Measurements from ENCODE around the gene FXYD3.

Gene FXYD3

DNA sequence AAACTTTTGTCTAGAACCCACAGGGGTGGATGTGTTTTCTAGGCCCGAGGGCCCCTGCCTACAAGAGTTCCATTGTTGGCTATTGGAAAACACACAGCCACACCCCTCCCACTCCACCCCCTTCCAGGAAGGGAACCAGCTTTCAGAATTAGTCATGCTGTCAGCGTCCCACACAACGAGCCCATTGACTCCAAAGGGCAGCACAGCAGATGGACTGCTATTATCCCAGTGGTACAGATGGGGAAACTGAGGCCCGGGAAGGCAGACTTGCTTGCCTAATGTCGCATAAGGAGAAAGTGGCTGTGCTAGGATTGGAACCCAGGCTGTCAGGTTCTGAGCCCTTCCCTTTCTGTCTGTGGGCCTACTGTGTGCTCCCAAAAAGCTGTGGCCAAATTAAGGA is 8.1 kb upstream of the FXYD3 start:
- DNase-seq: no peak

DNA sequence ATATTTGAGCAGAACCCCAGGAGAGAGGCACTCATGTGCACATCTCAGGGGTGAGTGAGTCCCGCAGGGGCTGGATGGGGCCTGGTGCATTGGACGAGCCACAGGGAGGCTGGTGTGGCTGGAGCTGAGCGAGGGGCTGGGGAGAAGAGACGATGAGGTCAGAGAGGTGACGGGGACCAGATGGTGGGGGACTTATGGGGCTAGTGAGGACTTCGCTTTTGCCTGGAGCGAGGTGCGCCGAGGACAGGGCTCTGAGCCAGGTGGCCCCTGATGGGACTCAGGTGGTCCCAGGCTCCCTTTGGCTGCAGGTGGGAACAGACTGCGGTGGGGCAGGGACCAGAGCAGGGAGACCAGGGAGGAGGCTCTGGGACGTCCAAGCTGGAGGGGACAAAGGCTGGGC is 6.9 kb upstream of the FXYD3 start:
- no peak for DNase-seq

DNA sequence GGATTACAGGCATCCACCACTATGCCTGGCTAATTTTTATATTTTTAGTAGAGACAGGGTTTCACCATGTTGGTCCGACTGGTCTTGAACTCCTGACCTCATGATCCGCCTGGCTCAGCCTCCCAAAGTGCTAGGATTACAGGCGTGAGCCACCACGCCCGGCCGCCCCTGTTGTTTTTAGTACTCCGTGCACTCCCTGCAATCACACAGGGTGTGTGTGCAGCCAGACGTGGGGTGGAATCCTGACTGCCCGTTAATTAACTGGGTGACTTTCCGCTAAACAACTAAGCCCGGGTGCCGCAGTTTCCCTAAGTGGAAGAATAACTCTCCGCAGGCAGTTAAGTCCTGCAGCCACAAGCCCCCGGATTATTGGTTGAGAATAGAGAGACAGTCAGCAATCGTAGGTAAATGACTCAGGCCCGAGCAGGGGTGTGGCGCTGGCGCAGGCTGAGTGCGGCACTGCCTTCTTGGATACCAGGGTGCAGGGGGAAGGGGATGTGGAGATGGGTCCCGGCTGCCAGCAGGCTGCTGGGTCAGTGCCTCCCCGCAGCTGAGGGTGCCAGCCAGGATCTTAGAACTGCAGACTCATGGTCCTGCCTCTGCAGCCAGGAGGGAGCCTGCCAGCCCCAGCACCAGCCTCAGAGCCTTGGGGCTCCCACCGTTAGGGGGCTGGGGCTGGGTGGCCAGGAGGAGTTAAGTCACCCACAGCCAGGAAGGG is 6.1 kb upstream of the FXYD3 start:
- DNase-seq: no peak

DNA sequence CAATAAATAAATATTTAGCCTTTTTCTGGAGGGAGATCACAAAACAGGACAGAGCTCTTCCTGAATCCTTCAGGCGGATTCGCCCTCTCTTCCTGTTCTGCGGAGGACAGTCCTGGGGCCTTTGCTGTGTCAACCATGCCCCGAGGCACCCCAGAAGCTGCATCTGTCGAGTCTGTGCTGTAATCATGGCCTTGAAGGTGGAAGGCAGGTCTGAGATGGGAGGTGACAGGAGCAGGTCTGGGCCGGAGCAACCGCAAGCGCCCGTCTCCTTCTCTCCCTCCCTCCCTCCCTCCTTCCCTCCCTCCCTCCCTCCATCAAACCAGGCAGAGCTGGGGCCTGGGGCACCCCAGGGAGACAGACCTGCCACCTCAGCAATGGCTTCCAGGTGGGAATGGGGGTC is 4.6 kb upstream of the FXYD3 start:
- no peak for DNase-seq

DNA sequence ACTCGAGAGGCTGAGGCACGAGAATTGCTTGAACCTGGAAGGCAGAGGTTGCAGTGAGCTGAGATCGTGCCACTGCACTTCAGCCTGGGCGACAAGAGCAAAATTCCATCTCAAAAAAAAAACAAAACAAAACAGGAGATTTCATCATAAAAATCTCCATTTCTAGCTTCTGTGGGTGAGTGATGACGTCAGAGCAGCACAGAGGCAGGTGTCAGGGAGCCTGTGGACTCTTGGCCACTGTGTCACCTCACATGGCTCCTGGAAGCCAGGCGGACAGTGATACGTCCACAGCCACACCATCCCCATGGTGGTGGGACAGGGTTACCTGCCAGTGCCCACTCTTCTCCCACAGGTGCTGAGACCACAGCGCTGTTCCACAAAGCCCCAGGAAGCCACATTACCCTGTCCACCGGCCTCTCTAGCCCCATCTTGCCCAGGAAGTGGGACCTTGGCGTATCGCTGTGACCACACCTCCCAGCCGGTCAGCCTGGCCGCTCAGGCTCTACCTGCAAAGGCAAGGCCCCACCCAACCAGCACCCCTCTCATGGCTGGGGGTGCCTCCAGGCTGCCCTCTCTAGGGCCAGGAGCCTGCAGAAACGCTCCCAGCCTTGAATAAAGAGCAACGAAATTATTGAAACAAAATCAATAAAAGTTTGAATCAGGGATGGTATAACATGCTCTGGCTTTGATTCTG is 2.5 kb upstream of the FXYD3 start:
- no peak for DNase-seq

DNA sequence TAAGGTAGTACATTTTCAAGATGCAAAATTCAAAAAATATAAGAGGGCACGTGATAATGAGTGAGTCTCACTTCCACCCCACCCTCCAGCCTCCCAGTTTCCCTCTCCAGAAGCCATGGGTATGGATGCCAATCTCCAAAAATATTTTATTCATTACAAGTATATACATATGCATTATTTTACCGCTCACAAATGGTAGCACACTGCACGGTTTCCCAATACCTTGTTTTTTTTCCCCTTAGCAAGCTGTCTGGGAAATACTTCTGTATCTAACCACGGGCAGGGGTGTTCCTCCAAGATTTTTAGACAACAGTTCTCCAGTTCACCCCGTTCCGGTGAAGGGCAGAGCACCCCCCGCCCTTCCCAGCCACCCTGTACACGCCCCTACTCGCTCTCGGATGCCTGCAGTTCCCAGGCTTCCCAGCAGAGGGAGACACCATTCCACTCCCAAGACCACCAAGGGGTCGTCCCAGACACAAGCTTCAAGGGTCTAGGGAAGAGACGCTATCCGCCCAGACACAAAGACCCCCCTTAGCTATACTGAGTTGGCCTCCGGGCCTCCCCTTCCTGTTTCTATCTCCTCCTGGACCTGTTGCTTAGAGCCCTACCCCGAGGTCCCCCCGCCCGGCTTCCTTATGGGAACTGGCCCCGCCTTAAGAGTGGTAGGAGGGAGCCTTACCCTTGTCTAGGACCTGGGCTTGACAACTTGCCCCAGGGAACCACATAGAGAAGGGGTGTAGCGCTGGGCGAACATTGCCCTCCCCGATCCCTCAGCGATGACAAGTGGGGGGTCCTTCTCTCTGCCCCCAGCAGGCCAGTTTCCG is 1.1 kb upstream of the FXYD3 start:
- DNase-seq: peak; percentile 74

DNA sequence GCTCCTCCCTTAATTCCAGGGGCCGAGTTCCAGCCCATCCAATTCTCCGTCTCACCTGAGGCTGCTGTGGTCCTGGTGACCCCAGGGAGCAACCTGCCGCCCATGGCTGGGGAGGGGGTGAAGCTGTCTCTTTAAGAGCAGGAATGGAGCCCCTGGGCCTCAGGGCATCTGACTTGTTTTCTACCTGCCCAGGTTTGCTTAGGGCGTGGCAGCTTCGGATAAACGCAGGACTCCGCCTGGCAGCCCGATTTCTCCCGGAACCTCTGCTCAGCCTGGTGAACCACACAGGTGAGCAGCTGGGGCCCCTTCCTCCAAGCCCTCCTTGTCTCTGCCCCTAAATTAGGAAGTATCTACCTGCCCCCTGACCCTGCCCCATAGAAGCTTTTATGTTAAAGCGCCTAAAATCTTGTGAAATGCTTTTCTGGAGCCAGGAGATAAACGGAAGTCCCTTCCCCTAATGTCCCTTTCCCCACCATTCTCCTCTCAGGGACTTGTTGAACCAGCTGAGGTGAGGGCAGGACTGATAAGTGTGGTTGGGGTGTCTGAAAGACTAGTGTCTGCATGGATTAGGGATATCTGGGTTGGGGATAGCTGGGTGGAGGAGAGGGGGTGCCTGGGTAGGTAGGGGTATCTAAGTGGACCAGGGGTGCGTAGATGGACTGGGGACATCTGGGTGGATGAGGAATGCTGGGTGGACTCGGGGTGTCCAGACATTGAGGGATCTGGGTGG is 614 bp downstream of the FXYD3 start:
- no peak for DNase-seq

DNA sequence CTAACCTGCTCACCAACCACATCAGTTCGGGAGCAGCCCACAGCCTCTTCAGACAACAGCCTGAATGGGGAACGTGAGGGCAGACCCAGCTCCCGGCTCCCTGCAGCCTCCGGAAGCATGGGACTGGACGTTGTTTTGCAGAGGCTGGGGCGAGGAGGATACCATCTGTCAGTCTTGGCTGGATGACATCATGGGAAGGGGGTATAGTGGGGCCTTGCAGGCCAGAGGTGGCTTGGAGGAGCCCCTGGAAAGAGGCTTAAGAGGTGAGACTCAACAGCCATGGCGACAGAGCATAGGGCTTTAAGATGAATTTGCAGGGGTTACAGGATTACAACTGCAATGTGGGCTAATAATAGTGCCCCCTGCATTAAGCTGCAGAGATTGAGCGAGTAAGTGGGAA is 1.5 kb downstream of the FXYD3 start:
- DNase-seq: no peak

DNA sequence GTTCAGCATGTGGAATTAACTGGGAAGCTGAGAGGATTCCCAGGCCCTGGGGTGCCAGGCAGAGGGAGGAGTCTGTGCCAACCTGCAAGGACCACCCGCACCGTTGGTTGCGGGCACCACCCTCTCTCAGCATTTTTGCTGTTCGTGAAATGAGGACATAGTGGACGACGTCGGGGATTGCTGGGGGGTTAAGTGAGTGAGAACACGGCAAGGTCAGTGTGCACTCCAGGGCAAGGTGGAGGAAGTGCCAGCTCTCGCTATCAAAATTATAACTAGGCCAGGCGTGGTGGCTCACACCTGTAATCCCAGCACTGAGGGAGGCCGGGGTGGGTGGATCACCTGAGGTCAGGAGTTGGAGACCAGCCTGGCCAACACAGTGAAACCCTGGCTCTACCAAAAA is 2.2 kb downstream of the FXYD3 start:
- DNase-seq: no peak

DNA sequence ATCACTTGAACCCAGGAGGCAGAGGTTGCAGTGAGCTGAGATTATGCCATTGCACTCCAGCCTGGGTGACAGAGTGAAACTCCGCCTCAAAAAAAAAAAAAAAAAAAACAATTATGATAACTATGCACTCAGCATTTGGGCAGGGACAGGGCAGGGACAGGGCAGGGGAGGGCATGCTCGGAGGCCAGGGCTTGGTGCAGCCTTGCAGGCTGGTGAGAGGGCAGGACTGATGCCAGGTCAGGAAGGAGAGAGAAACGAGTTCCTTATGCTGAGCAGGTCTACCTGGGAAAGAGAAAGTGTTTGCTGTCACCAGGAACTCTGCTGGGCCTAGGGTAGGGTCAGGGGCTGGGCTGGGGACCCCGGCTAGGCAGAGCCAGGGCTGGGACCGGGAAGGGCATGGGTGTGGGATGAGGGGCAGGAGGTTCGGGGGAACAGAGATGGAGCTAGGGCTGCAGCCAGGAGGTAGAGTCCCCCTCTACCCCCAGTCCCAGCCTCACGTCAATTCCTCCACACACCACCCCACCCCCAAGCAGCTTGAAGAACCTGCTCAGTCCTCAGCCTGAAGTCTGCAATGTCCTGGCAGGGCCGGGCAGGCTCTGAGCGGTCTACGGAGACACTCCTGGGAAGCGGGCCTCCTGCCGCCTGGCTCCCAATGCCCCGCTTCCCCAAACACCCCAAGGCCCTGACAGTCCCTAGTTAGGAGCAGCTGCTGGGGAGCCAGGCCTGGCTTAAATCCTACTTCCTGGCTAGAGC is 2.8 kb downstream of the FXYD3 start:
- no peak for DNase-seq

DNA sequence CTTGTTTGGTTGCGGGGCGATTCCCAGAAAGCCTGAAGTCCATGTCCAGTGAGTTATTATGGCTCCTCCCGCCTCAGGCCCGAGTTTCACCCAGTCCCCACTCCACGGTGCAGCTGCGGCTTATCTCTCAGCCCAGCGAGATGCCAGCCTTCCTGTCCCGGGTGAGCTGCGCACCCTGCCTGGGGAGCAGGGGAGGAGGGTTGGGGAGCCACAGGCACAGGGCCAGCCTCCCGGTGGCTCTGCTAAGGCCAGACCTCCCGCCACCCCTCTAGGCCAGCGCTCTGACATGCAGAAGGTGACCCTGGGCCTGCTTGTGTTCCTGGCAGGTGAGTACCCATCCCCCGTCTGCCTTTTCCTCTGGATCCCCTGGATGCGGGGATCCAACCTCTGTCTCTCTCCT is 3.5 kb downstream of the FXYD3 start:
- no peak for DNase-seq

DNA sequence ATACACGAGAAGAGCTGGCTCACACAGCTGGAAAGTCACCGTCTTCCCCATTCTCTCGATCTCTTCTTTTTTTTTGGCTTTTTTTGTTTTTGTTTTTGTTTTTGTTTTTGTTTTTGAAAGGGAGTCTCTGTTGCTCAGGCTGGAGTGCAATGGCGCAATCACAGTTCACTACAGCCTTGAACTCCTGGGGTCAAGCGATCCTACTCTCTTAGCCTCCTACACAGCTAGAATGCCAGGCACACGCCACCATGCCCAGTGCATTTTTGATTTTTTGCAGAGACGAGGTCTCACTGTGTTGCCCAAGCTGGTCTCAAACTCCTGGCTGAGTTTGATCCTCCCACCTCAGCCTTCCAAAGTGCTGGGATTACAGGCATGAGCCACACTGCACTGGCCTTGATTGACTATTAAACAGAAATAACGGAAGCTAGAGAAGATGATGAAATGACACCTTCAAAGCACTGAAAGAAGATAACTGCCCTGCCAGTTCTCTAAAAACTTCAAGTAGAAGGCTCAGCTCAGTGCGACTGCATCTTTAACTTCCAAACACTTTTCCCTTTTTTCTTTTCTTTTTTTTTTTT is 4.0 kb downstream of the FXYD3 start:
- no peak for DNase-seq

DNA sequence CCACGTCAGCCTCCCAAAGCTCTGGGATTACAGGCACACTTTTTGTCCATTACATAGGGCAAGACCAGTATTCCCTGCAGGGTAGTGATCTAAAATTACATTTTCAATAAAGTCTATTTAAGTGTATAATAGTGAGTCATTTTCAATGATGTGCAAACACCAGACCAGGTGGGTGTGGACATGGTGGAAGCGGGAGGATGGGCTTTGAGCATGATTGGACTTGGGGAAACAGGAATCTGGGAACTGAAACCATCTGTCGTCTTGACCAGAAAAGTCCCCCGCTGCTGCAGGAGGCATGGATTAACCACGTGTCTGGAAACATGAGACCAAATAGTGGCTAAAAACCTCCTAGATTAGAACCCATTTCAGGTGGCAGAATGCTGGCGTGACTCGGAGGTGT is 4.9 kb downstream of the FXYD3 start:
- DNase-seq: peak; percentile 27

DNA sequence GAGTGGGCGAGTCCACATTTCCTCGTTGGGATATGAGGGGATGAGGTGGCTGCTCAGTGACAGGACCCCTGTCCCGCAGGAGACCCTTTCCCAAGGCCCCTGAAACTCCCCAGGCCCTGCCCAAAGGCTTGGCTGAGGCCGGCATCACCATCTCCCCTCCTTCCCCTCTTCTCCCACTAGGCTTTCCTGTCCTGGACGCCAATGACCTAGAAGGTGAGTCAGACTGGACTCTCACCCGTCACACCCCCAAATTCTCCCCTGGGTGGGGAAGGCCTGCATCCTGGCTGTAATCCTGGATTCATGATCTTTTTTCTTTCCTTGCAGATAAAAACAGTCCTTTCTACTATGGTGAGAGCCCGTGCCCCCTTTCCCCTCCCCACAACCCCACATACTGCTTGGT is 5.3 kb downstream of the FXYD3 start:
- DNase-seq: no peak

DNA sequence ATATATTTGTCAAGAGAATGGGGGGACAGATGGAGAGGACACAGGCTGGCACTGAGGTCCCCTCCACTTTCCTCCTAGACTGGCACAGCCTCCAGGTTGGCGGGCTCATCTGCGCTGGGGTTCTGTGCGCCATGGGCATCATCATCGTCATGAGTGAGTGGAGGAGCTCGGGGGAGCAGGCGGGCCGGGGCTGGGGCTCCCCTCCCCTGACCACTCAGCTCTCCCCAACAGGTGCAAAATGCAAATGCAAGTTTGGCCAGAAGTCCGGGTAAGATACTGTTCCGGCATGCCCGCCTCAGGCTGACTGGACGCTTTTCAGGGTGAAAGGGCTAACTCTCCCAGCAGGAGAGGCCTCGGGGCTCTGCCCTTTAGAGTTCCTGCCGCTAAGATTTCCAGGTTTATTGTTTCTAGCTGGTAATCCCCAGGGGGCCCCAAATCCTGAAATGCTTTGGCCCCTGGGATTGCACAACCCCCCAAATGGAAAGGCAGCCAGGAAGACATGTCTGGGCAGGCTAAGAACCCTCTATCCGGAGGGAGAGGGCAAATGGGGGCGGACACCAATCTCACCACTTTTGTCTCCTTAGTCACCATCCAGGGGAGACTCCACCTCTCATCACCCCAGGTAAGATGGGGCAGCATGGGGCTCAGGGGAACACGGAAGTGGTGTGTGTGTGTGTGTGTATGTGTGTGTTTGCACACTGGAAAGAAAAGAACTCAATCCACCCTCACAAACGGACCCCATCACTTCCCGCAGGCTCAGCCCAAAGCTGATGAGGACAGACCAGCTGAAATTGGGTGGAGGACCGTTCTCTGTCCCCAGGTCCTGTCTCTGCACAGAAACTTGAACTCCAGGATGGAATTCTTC is 7.3 kb downstream of the FXYD3 start:
- no peak for DNase-seq

DNA sequence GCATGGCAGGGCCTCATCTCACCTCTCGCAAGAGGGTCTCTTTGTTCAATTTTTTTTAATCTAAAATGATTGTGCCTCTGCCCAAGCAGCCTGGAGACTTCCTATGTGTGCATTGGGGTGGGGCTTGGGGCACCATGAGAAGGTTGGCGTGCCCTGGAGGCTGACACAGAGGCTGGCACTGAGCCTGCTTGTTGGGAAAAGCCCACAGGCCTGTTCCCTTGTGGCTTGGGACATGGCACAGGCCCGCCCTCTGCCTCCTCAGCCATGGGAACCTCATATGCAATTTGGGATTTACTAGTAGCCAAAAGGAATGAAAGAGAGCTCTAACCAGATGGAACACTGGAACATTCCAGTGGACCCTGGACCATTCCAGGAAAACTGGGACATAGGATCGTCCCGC is 8.0 kb downstream of the FXYD3 start:
- no peak for DNase-seq

DNA sequence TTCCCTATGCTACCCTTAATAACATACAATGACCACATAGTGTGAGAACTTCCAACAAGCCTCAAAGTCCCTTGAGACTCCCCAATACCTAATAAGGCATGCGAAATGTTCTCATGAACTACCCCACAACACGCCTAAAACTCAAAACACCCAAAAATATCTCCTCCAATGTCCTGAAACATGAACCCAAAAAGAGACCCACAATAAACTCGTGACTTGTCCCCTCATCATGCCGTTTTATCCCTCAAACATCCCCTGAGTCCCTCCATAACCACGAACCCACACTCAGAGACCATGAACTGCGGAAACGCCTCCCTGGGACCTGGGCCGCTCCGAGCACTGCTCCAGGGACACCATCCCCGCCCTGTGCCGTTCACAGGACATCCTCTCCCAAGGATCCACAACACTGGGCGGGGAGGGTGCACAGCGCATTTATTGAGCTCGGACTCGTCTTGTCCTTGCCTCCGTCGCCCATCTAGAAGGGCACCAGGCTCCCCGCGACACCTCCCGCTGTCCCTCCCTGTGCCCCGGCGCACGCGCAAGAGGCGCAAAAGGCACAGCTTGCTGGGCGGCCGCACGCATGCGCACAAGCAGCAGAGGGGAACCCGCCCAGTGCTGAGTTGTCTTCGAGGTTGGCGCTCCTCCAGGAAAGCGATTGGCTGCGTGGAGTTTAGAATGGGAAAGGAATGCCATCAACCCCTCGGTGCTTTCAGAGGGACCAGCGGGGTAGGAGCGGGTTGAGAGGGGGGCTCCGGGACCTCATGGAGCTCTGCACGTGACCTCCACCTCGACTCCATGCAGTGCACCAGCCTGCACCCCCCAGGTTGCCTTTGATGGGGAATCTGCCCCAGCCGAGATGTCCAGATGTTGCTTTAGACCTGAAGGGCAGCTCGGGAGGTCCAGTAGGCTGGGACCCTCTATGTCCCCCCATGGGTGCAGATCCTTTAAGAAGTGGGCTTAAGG is 8.8 kb downstream of the FXYD3 start:
- peak; percentile 89 for DNase-seq

DNA sequence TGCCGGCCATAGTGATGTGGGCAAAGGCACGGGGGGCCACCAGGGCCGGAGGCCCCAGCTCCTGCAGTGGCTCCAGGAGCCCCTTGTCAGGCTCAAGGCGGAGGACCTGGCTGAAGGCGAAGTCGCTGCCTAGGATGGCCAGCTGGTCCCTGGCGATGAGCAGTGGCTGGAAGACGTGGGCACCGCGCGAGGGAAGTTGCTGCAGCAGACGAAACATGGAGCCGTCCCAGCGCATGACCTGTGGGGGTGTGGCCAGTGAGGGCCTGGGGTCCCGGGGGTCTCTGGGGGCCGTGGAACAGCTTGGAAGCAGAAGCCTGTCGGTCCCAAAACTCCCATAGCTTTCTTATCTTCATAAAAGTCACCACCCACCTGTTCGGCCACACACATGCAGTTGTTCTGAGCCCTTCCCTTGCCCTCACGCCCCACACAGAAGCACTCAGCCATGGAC is 9.7 kb downstream of the FXYD3 start:
- no peak for DNase-seq

DNA sequence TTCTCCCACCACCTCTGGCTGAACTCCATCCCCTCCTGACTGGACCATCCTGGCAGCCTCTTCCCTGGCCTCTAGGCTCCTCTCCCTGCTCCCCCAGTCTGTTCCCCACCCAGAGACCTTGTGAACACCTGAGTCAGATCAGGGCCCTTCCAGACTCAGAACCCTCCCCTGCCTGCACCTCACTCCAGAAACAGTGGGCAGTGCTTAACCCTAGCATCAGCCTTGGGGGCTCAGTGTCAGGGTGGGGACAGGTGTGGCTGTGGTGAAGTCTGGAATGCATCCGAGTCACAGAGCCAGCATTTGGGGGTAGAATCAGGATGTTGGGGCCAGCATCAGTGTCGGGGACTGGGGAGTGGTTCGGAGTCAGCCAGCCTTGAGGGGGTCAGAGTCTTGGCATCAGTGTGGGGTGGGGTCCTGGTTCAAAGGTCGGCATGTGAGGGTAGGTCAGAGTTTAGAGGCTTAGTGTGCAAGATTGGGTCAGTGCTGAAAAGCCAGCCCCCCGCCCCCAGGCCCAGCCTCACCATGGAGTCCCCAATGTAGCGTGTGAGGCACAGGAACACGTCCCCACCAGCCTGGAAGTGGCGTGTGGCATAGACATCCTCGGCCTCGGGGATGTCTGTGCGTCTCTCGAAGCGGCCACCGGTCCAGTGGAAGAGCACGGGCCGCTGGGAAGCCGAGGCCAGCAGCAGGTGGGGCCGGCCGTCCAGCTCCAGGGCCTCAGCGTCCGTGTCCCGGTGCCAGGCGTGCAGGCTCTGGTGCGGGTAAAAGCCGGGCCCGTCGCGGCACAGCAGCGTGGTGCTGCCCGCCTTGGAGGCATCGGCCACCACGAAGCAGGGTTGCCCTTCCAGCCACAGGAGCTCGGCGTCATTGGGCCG is 10.4 kb downstream of the FXYD3 start:
- DNase-seq: no peak

Data from CD4-positive, alpha-beta T cell treated with Interleukin-17A for 1 hour (primary cell).